MM.1S (cell line): ENCODE measurements around the gene SLC13A5.

Experiments used
- DNase-seq: peaks from one replicate; pipeline ENCODE4 v3.0.0-alpha.2; 2015
- H2AFZ ChIP-seq: fragments of 300-600 bp; sonication (generic); 2 replicates; pipeline ENCODE4 v1.6.0; 2016; ENCODE audit warnings: antibody characterized with exemption, low read length
- H3F3A ChIP-seq: fragments of 300-600 bp; sonication (generic); 2 replicates; pipeline ENCODE4 v1.6.1; 2016; ENCODE audit warnings: mild to moderate bottlenecking, antibody characterized with exemption, low read length, moderate library complexity, mixed read lengths; ENCODE audit not compliant: insufficient read depth
- H3K27ac ChIP-seq: fragments of 300-600 bp; sonication (generic); 2 replicates; pipeline ENCODE4 v1.5.1; 2016; ENCODE audit warnings: mild to moderate bottlenecking, low read length
- H3K27me3 ChIP-seq: fragments of 300-600 bp; sonication (generic); replicated peaks from 2 replicates; pipeline ENCODE4 v1.6.0; 2016; ENCODE audit warnings: low read length; ENCODE audit not compliant: insufficient read depth
- H3K36me3 ChIP-seq: fragments of 300-600 bp; sonication (generic); replicated peaks from 2 replicates; pipeline ENCODE4 v1.6.1; 2016; ENCODE audit warnings: mild to moderate bottlenecking, low read length, mixed read lengths; ENCODE audit not compliant: insufficient read depth
- H3K4me1 ChIP-seq: fragments of 300-600 bp; sonication (generic); 2 replicates; pipeline ENCODE4 v1.6.1; 2016; ENCODE audit warnings: low read length, mixed read lengths
- H3K4me2 ChIP-seq: fragments of 300-600 bp; sonication (generic); 2 replicates; pipeline ENCODE4 v1.6.0; 2016; ENCODE audit warnings: low read depth, low read length
- H3K4me3 ChIP-seq: fragments of 300-600 bp; sonication (generic); 2 replicates; pipeline ENCODE4 v1.5.1; 2016; ENCODE audit warnings: low read length, mixed read lengths
- H3K79me2 ChIP-seq: fragments of 300-600 bp; sonication (generic); 2 replicates; pipeline ENCODE4 v1.6.1; 2016; ENCODE audit warnings: mixed run types, low read length, mixed read lengths
- H3K9ac ChIP-seq: fragments of 300-600 bp; sonication (generic); 2 replicates; pipeline ENCODE4 v1.6.1; 2016; ENCODE audit warnings: low read length, mixed read lengths
- H3K9me2 ChIP-seq: fragments of 300-600 bp; sonication (generic); replicated peaks from 2 replicates; pipeline ENCODE4 v1.6.1; 2016; ENCODE audit warnings: mild to moderate bottlenecking, low read length, mixed read lengths; ENCODE audit not compliant: insufficient read depth
- H3K9me3 ChIP-seq: fragments of 300-600 bp; sonication (generic); replicated peaks from 2 replicates; pipeline ENCODE4 v1.6.1; 2016; ENCODE audit warnings: mild to moderate bottlenecking, low read length, mixed read lengths; ENCODE audit not compliant: insufficient read depth
- H4K20me1 ChIP-seq: fragments of 300-600 bp; sonication (generic); 2 replicates; pipeline ENCODE4 v1.6.1; 2016; ENCODE audit warnings: mild to moderate bottlenecking, low read length, moderate library complexity, mixed read lengths; ENCODE audit not compliant: insufficient read depth
- EZH2 ChIP-seq: fragments of 300-600 bp; sonication (generic); optimal IDR thresholded peaks from 2 replicates; pipeline ENCODE3; 2017; ENCODE audit warnings: low read depth, mild to moderate bottlenecking, antibody characterized with exemption, low read length, mixed read lengths
- EZH2phosphoT487 ChIP-seq: fragments of 300-600 bp; sonication (generic); IDR thresholded peaks from 2 replicates; pipeline ENCODE4 v1.6.1; 2018; ENCODE audit warnings: antibody characterized with exemption, low read length
- TF ChIP-seq, protein P1 (sequence below): fragments of 300-600 bp; sonication (generic); IDR thresholded peaks from 2 replicates; pipeline ENCODE4 v1.5.1; 2016; ENCODE audit warnings: antibody characterized with exemption, low read length, mixed read lengths

SLC13A5 gene

GRCh38 chr17:6688944-6689343 lies 24.2 kb downstream of the SLC13A5 start:
- Histone ChIP-seq H2AFZ (no peak overlapping the region), H4K20me1 (no peaks in the 10 kb centered on the region), H3K79me2 (no peaks in the 10 kb centered on the region), H3K27me3 (peaks cover 70% of the 10 kb centered on the region), H3F3A (no peaks in the 10 kb centered on the region), H3K9me3 (no peaks in the 10 kb centered on the region), H3K4me2 (no peak overlapping the region), H3K9ac (no peak overlapping the region), H3K9me2 (no peaks in the 10 kb centered on the region), H3K36me3 (no peaks in the 10 kb centered on the region), H3K4me1 (no peaks in the 10 kb centered on the region), H3K4me3 (no peak overlapping the region), H3K27ac (no peak overlapping the region)
- TF ChIP-seq, protein P1, sequence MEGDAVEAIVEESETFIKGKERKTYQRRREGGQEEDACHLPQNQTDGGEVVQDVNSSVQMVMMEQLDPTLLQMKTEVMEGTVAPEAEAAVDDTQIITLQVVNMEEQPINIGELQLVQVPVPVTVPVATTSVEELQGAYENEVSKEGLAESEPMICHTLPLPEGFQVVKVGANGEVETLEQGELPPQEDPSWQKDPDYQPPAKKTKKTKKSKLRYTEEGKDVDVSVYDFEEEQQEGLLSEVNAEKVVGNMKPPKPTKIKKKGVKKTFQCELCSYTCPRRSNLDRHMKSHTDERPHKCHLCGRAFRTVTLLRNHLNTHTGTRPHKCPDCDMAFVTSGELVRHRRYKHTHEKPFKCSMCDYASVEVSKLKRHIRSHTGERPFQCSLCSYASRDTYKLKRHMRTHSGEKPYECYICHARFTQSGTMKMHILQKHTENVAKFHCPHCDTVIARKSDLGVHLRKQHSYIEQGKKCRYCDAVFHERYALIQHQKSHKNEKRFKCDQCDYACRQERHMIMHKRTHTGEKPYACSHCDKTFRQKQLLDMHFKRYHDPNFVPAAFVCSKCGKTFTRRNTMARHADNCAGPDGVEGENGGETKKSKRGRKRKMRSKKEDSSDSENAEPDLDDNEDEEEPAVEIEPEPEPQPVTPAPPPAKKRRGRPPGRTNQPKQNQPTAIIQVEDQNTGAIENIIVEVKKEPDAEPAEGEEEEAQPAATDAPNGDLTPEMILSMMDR, result no peak
- TF ChIP-seq EZH2phosphoT487, result no peak
- TF ChIP-seq EZH2, result no peak
- no peak for DNase-seq

GRCh38 chr17:6686026-6686425 lies 27.1 kb downstream of the SLC13A5 start:
- Histone ChIP-seq H3K79me2 (no peaks in the 10 kb centered on the region), H3K4me1 (no peaks in the 10 kb centered on the region), H3K36me3 (no peaks in the 10 kb centered on the region), H2AFZ (no peak overlapping the region), H3K4me3 (no peak overlapping the region), H3K9ac (no peak overlapping the region), H3F3A (no peaks in the 10 kb centered on the region), H3K27ac (no peak overlapping the region), H3K9me2 (no peaks in the 10 kb centered on the region), H4K20me1 (no peaks in the 10 kb centered on the region), H3K9me3 (no peaks in the 10 kb centered on the region), H3K27me3 (peaks cover 56% of the 10 kb centered on the region), H3K4me2 (no peak overlapping the region)
- TF ChIP-seq EZH2phosphoT487, result no peak
- TF ChIP-seq EZH2, result no peak
- TF ChIP-seq, protein P1, result no peak
- DNase-seq, result no peak

- no peak overlapping the region for H3K9ac ChIP-seq
- H3K79me2 ChIP-seq, result no peaks in the 10 kb centered on the region
- H3K4me3 ChIP-seq, result no peak overlapping the region
- H3K4me1 ChIP-seq, result no peaks in the 10 kb centered on the region
- H2AFZ ChIP-seq, result no peak overlapping the region
- H3K9me3 ChIP-seq, result no peaks in the 10 kb centered on the region
- DNase-seq, result no peak
- no peaks in the 10 kb centered on the region for H3K36me3 ChIP-seq
- no peaks in the 10 kb centered on the region for H3K9me2 ChIP-seq
- H3F3A ChIP-seq, result no peaks in the 10 kb centered on the region
- peaks cover 48% of the 10 kb centered on the region for H3K27me3 ChIP-seq
- TF ChIP-seq, protein P1, result no peak
- no peak for TF ChIP-seq EZH2phosphoT487
- no peak for TF ChIP-seq EZH2
- H4K20me1 ChIP-seq, result no peaks in the 10 kb centered on the region
- H3K4me2 ChIP-seq, result no peak overlapping the region
- no peak overlapping the region for H3K27ac ChIP-seq
These were observed 28.0 kb downstream of the SLC13A5 start for GRCh38 chr17:6684881-6685767.
